Keratinocyte (primary cell): Measurements from ENCODE around the gene KASH5.

Experiments
- CTCF ChIP-seq, 3 experiments: IDR thresholded peaks in 1 of 3; conservative IDR thresholded peaks in 1 of 3; optimal IDR thresholded peaks in 1 of 3; 2 replicates in 2 of 3; 3 replicates in 1 of 3; pipeline versions ENCODE3 to v1.5.1; 2011; ENCODE audit warnings: low read length in 3 of 3, mild to moderate bottlenecking in 3 of 3, moderate library complexity in 2 of 3, control low read depth in 1 of 3, inconsistent platforms in 1 of 3; ENCODE audit not compliant: insufficient read depth in 2 of 3; ENCODE audit errors: extremely low read depth in 1 of 3
- EZH2 ChIP-seq: IDR thresholded peaks from one replicate; pipeline ENCODE4 v1.6.1; 2012; ENCODE audit warnings: inconsistent platforms, mild to moderate bottlenecking, low read length, moderate library complexity

GRCh38 chr19:49462492-49462891 lies 74.4 kb downstream of the KASH5 start:
- no peak for TF ChIP-seq CTCF (optimal IDR thresholded peaks at IDR 0.05 in 1 of 3, IDR thresholded peaks at IDR 0.05 in 1 of 3, conservative IDR thresholded peaks at IDR 0.05 in 1 of 3; ENCODE audit: extremely low read depth in 1 of 3, insufficient read depth in 2 of 3, low read length in 3 of 3)
- no peak for TF ChIP-seq EZH2
